Thoracic aorta (tissue), 2 donors: Measurements from ENCODE around the gene SNX33. TPM values are rescaled to one million over a fixed set of nuclear protein-coding genes. Genes with fewer than 3 reads are reported as not detected.
A peak's percentile ranks its signal among the peaks of the same experiment; 100 is the strongest.

Experiments used
- ATAC-seq: fragments of 150-250 bp; one replicate; pipeline ENCODE4 v1.8.0; 2017; ENCODE audit warnings: low read depth; ENCODE audit not compliant: insufficient number of reproducible peaks, low FRiP score
- DNase-seq: peaks from one replicate; pipeline ENCODE4 v3.0.0-alpha.2; 2020; ENCODE audit warnings: low spot score
- H3K27ac ChIP-seq, 2 donors: fragments of 200-600 bp; sonication (generic); 1 replicate in 1 of 2; 2 replicates in 1 of 2; pipeline ENCODE4 v1.5.1; 2016; ENCODE audit warnings: mild to moderate bottlenecking in 2 of 2, moderate library complexity in 2 of 2
- H3K27me3 ChIP-seq: fragments of 200-600 bp; sonication (generic); replicated peaks from 2 replicates; pipeline ENCODE4 v1.6.0; 2016; ENCODE audit warnings: mild to moderate bottlenecking; ENCODE audit not compliant: insufficient read depth
- H3K36me3 ChIP-seq: fragments of 200-600 bp; sonication (generic); one replicate; pipeline ENCODE4 v1.5.1; 2016
- H3K4me1 ChIP-seq, 2 donors: fragments of 200-600 bp; sonication (generic); 1 replicate in 1 of 2; 2 replicates in 1 of 2; pipeline versions ENCODE4 v1.5.1 to v1.6.0; 2016; ENCODE audit warnings: low read depth in 2 of 2, mild to moderate bottlenecking in 1 of 2; ENCODE audit not compliant: control insufficient read depth in 1 of 2
- H3K4me3 ChIP-seq: fragments of 200-600 bp; sonication (generic); 2 replicates; pipeline ENCODE4 v1.5.1; 2016; ENCODE audit warnings: mild to moderate bottlenecking
- H3K9me3 ChIP-seq: fragments of 200-600 bp; sonication (generic); 2 replicates; pipeline ENCODE4 v1.5.1; 2016
- total RNA-seq, 2 donors: library from RNA; depleted of rRNA; stranded (reverse); fragments of >200 nt; gene quantifications; one replicate each; pipeline versions ENCODE4 v1.1.0 to v1.2.3, GENCODE V29; 2016
- TF ChIP-seq, protein P1 (sequence below): fragments of 200-600 bp; sonication (generic); IDR thresholded peaks from one replicate; pipeline ENCODE4 v1.5.1; 2019; ENCODE audit warnings: antibody characterized with exemption

SNX33 gene
- total RNA-seq, 2 donors from 2014 or later, result 45.1 to 57.3 TPM

DNA sequence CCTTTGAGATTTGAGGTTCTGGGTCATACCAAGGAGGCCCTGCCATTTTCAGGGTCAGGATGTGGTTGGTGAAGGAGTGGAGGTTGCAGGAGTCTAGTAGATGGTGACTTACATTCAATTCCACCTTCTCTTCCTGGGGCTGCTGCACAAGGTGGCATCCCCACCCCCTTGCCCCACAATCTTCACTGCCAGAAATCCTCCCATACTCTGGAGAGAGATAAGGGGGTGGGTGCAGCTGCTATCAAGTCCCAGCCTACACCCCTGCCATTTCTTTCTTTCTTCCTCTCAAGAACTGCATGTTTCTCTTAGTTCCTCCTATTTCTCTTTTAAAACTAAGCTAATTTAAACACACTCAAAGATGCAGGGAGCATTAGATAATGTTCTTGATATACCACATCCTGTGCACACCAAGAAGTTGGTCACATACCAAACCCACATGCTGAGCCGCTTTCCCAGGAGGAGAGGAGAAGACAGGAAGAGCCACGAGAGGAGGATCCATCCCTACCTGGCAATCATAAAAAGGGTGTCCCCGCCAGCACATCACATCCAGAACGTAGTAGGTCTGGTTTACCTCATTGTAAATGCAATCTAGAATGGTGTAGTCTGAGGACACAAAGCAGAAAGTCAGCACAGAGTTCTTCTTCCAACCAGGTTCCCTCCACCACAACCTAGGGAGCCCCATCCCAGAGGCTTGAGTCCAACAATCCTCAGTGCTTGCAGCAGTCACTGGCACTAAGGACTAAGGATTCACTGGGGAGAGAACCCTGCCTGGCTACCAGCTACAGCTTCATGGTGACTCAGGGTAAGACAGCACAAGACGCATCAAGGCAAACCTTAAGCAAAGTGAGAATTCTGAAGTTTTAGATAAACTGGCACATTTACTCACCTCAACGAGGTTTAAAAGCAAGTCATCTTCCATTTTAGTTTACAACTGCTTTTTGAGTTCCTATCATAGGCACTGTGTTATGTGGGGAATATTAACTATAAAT is 40.7 kb upstream of the SNX33 start:
- H3K27ac ChIP-seq, result no peak overlapping the region
- H3K9me3 ChIP-seq, result no peaks in the 10 kb centered on the region
- no peaks in the 10 kb centered on the region for H3K27me3 ChIP-seq
- no peaks in the 10 kb centered on the region for H3K4me1 ChIP-seq
- H3K36me3 ChIP-seq, result peaks cover 48% of the 10 kb centered on the region
- DNase-seq, result no peak
- ATAC-seq, result no peak
- no peak overlapping the region for H3K4me3 ChIP-seq
- TF ChIP-seq, protein P1, sequence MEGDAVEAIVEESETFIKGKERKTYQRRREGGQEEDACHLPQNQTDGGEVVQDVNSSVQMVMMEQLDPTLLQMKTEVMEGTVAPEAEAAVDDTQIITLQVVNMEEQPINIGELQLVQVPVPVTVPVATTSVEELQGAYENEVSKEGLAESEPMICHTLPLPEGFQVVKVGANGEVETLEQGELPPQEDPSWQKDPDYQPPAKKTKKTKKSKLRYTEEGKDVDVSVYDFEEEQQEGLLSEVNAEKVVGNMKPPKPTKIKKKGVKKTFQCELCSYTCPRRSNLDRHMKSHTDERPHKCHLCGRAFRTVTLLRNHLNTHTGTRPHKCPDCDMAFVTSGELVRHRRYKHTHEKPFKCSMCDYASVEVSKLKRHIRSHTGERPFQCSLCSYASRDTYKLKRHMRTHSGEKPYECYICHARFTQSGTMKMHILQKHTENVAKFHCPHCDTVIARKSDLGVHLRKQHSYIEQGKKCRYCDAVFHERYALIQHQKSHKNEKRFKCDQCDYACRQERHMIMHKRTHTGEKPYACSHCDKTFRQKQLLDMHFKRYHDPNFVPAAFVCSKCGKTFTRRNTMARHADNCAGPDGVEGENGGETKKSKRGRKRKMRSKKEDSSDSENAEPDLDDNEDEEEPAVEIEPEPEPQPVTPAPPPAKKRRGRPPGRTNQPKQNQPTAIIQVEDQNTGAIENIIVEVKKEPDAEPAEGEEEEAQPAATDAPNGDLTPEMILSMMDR, result no peak

DNA sequence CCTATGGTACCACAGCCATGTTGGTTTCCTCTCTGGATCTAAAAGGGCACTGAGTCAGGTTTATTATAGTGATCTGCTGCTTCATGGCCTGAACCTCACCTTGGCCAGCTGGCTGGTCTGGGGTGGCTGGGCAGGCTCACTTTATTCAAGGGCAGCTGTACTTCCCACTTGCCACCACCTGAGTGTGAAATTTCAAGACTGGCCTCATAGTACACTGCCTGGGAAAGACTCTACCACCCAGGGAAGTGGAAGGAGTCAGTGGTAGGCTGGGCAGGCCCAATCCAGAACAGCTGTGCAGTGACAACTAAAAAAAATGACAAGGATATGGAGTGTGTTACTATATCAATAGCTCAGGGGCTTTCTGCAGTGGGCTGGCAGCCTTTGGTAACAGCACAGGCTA is 30.9 kb upstream of the SNX33 start:
- Histone ChIP-seq H3K36me3 (peaks cover 34% of the 10 kb centered on the region), H3K4me3 (no peak overlapping the region), H3K9me3 (no peaks in the 10 kb centered on the region), H3K27me3 (no peaks in the 10 kb centered on the region), H3K4me1 (peaks cover 20 to 22% of the 10 kb centered on the region in 2 donors), H3K27ac (no peak overlapping the region)
- DNase-seq (no peak), ATAC-seq (no peak)
- TF ChIP-seq, protein P1, result no peak

DNA sequence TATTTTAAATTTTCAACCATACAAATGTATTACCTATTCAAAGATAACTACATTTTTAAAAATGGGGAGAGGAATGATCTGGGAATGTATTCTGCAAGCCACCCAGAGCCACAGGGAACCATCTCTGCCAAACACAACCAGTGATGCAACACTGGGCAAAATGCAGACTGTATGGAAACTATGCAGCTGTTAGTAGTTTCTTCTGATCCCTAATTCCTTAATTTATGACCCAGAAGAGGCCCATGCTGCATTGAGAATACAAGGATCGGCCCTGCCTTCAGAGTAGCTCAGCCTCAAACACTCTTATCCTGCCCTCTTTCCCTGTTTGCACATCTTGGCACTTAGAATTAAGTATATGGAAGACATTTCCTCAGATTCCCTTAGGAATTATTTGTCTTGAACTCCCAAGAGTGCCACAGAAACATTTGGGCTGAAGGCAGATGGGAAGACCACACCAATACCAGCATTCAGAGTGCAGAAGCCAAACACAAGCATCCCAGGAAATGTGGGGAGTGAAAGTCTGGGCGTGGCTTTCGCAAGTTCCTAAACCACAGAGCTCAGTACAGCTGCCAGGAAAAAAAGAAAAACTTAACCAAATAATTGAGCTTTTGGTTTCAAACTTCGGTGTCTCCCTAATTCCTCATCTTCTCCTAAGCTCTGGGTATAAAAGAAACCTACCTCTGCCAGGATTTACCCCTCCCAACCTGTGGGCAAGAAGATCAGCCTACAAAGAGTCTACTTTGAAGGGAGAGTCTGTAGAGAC is 27.5 kb upstream of the SNX33 start:
- H3K4me1 ChIP-seq, result peaks cover 20 to 26% of the 10 kb centered on the region in 2 donors
- TF ChIP-seq, protein P1, result no peak
- DNase-seq (no peak), ATAC-seq (no peak)
- H3K36me3 ChIP-seq, result peaks cover 26% of the 10 kb centered on the region
- no peaks in the 10 kb centered on the region for H3K9me3 ChIP-seq
- no peaks in the 10 kb centered on the region for H3K27me3 ChIP-seq
- peak overlapping the region; percentile 75 to 83 for H3K27ac ChIP-seq
- H3K4me3 ChIP-seq, result peak overlapping the region; percentile 66

DNA sequence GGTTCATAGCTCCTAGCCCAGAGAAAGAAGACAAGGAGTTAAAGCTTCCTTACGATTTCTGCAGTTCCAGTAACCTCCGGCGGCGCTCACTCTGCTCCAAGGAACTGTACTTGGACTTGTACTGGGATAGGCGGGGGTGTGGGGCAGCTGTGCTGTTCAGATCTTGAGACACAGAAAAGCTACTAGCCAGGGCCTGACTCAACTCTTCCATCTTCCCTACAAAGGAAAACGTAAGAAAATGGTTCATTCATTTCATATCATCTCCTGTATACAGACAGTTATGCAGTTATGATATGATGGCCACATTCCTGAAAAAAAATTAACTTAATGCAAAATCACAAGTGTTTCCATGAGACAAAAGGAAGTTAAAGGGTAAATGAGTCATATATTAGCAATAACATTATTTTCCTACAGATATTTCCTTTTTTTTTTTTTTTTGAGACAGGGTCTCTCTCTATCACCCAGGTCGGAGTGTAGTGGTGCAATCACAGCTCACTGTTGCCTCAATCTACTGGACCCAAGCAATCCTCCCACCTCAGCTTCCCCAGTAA is 26.8 kb upstream of the SNX33 start:
- TF ChIP-seq, protein P1, result peak; percentile 64
- ATAC-seq, result peak; percentile 42
- H3K27me3 ChIP-seq, result no peaks in the 10 kb centered on the region
- DNase-seq, result peak; percentile 79
- no peaks in the 10 kb centered on the region for H3K9me3 ChIP-seq
- H3K4me3 ChIP-seq, result peak overlapping the region; percentile 66
- H3K27ac ChIP-seq, result peak overlapping the region; percentile 75 to 83
- peaks cover 20 to 28% of the 10 kb centered on the region in 2 donors for H3K4me1 ChIP-seq
- peaks cover 22% of the 10 kb centered on the region for H3K36me3 ChIP-seq

DNA sequence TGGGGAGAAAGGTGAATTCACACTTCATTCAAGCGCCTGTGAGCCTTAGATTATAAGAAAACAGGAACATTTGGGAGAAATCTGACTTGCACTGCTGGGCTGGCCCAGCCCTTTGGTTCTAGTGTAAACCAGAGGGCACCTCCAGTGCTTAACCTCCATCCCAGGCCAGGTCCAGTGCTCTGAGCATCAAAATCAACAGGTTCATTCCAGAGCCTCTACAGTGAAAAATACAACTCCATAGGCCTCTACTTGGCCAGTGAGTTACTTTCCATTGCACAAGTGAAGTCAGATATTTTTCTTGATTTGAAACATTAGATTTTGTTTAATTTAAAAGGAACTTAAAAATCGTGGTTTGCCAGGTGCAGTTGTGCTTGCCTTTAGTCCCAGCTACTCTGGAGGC is 25.2 kb upstream of the SNX33 start:
- DNase-seq, result no peak
- peaks cover 6% of the 10 kb centered on the region for H3K36me3 ChIP-seq

More for the DNA sequence above, 25.2 kb upstream of the SNX33 start:
- H3K9me3 ChIP-seq, result no peaks in the 10 kb centered on the region
- peaks cover 20 to 33% of the 10 kb centered on the region in 2 donors for H3K4me1 ChIP-seq
- TF ChIP-seq, protein P1, result no peak
- H3K27ac ChIP-seq, result no peak overlapping the region
- no peak for ATAC-seq
- H3K4me3 ChIP-seq, result no peak overlapping the region
- no peaks in the 10 kb centered on the region for H3K27me3 ChIP-seq
